SK-N-SH treated with all-trans-retinoic acid at 6 μM for 48 hours (cell line): Measurements from ENCODE around the gene LSM4.

Experiments
- ATAC-seq: fragments of 200-7000 bp; cut with Tn5 transposase; 3 replicates; pipeline ENCODE4 v1.9.1; 2020; ENCODE audit warnings: mild to moderate bottlenecking, moderate library complexity
- ARNTL ChIP-seq: fragments of 450-650 bp; formaldehyde crosslinking; IDR thresholded peaks from 2 replicates; pipeline ENCODE4 v1.5.0; 2020; ENCODE audit warnings: low read depth, mild to moderate bottlenecking, moderate library complexity, borderline replicate concordance
- BACH2 ChIP-seq: fragments of 250-450 bp; sonication (Bioruptor Pico); IDR thresholded peaks from 2 replicates; pipeline ENCODE4 v1.9.0; 2021; ENCODE audit warnings: mild to moderate bottlenecking, borderline replicate concordance
- CSDC2 ChIP-seq: fragments of 250-450 bp; sonication (Bioruptor Pico); IDR thresholded peaks from 2 replicates; pipeline ENCODE4 v1.5.0; 2020; ENCODE audit warnings: mild to moderate bottlenecking, moderate library complexity
- ESRRG ChIP-seq: fragments of 250-450 bp; sonication (Bioruptor Pico); IDR thresholded peaks from 2 replicates; pipeline ENCODE4 v1.6.1; 2021; ENCODE audit warnings: mild to moderate bottlenecking
- OSR1 ChIP-seq: fragments of 250-450 bp; sonication (Bioruptor Pico); IDR thresholded peaks from 2 replicates; pipeline ENCODE4 v1.8.0; 2022; ENCODE audit warnings: moderate library complexity, mild to moderate bottlenecking, inconsistent platforms
- PPARA ChIP-seq: fragments of 250-450 bp; sonication (Bioruptor Pico); IDR thresholded peaks from 2 replicates; pipeline ENCODE4 v1.5.0; 2020; ENCODE audit warnings: mild to moderate bottlenecking, borderline replicate concordance
- SNAI2 ChIP-seq: fragments of 250-450 bp; sonication (Bioruptor Pico); IDR thresholded peaks from 2 replicates; pipeline ENCODE4 v1.5.0; 2020; ENCODE audit warnings: mild to moderate bottlenecking, moderate library complexity
- TCF4 ChIP-seq: fragments of 250-450 bp; sonication (Bioruptor Pico); IDR thresholded peaks from 2 replicates; pipeline ENCODE4 v1.8.0; 2021; ENCODE audit warnings: mild to moderate bottlenecking, moderate library complexity, borderline replicate concordance
- TOX ChIP-seq: fragments of 250-450 bp; sonication (Bioruptor Pico); IDR thresholded peaks from 2 replicates; pipeline ENCODE4 v1.8.0; 2021; ENCODE audit warnings: mild to moderate bottlenecking, moderate library complexity, borderline replicate concordance
- ZFP3 ChIP-seq: fragments of 250-450 bp; sonication (Bioruptor Pico); IDR thresholded peaks from 2 replicates; pipeline ENCODE4 v1.5.0; 2020; ENCODE audit warnings: mild to moderate bottlenecking, moderate library complexity
- ZFP30 ChIP-seq: fragments of 450-650 bp; formaldehyde crosslinking; IDR thresholded peaks from 2 replicates; pipeline ENCODE4 v1.5.0; 2022; ENCODE audit warnings: mild to moderate bottlenecking, moderate library complexity
- ZNF70 ChIP-seq: fragments of 450-650 bp; formaldehyde crosslinking; IDR thresholded peaks from 2 replicates; pipeline ENCODE4 v1.5.0; 2020; ENCODE audit warnings: mild to moderate bottlenecking, moderate library complexity
- ZNF8 ChIP-seq: fragments of 450-650 bp; formaldehyde crosslinking; IDR thresholded peaks from 2 replicates; pipeline ENCODE4 v1.5.0; 2020; ENCODE audit warnings: mild to moderate bottlenecking, moderate library complexity
- TF ChIP-seq, protein P1 (sequence below): fragments of 250-450 bp; sonication (Bioruptor Pico); IDR thresholded peaks from 2 replicates; pipeline ENCODE4 v1.8.0; 2021; ENCODE audit warnings: low read depth, mild to moderate bottlenecking, moderate library complexity, borderline replicate concordance
- TF ChIP-seq, protein P2 (sequence below): fragments of 250-450 bp; sonication (Bioruptor Pico); IDR thresholded peaks from 2 replicates; pipeline ENCODE4 v1.5.0; 2020; ENCODE audit warnings: mild to moderate bottlenecking, moderate library complexity
- TF ChIP-seq, protein P3 (sequence below): fragments of 250-450 bp; sonication (Bioruptor Pico); IDR thresholded peaks from 2 replicates; pipeline ENCODE4 v1.5.1; 2020; ENCODE audit warnings: low read depth, mild to moderate bottlenecking, moderate library complexity
- TF ChIP-seq, protein P4 (sequence below): fragments of 250-450 bp; sonication (Bioruptor Pico); IDR thresholded peaks from 2 replicates; pipeline ENCODE4 v1.5.1; 2021; ENCODE audit warnings: mild to moderate bottlenecking, moderate library complexity
- TF ChIP-seq, protein P5 (sequence below): fragments of 250-450 bp; sonication (Bioruptor Pico); IDR thresholded peaks from 2 replicates; pipeline ENCODE4 v1.8.0; 2020; ENCODE audit warnings: mild to moderate bottlenecking, moderate library complexity, borderline replicate concordance

LSM4 gene

DNA sequence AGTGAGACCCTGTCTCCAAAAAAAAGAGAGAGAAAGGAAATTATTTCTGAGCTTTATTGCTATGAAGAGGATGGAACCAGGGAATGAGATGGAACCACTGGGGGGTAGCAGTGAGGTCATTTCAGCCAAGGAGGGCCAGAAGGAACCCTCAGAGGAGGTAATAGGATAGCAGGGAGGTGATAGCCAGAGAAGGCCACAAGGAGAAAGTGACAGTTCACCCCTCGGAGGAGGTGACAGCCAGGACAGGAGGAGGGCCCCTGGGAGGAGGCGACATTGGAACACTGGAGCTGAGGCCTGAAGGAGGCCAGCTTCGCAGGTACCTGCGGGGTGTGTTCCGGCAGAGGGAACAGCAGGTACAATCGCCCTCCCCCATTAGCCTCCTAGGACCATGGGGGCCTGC is 16.8 kb upstream of the LSM4 start:
- peak; percentile 64 for ATAC-seq
- no peak for TF ChIP-seq TOX
- no peak for TF ChIP-seq ZNF70 (CRISPR knock-in tag)
- no peak for TF ChIP-seq CSDC2 (CRISPR knock-in tag)
- no peak for TF ChIP-seq ESRRG (CRISPR knock-in tag)
- TF ChIP-seq ZFP3 (CRISPR knock-in tag) = no peak
- TF ChIP-seq, protein P1, sequence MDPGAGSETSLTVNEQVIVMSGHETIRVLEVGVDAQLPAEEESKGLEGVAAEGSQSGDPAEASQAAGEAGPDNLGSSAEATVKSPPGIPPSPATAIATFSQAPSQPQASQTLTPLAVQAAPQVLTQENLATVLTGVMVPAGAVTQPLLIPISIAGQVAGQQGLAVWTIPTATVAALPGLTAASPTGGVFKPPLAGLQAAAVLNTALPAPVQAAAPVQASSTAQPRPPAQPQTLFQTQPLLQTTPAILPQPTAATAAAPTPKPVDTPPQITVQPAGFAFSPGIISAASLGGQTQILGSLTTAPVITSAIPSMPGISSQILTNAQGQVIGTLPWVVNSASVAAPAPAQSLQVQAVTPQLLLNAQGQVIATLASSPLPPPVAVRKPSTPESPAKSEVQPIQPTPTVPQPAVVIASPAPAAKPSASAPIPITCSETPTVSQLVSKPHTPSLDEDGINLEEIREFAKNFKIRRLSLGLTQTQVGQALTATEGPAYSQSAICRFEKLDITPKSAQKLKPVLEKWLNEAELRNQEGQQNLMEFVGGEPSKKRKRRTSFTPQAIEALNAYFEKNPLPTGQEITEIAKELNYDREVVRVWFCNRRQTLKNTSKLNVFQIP = no peak
- TF ChIP-seq, protein P2, sequence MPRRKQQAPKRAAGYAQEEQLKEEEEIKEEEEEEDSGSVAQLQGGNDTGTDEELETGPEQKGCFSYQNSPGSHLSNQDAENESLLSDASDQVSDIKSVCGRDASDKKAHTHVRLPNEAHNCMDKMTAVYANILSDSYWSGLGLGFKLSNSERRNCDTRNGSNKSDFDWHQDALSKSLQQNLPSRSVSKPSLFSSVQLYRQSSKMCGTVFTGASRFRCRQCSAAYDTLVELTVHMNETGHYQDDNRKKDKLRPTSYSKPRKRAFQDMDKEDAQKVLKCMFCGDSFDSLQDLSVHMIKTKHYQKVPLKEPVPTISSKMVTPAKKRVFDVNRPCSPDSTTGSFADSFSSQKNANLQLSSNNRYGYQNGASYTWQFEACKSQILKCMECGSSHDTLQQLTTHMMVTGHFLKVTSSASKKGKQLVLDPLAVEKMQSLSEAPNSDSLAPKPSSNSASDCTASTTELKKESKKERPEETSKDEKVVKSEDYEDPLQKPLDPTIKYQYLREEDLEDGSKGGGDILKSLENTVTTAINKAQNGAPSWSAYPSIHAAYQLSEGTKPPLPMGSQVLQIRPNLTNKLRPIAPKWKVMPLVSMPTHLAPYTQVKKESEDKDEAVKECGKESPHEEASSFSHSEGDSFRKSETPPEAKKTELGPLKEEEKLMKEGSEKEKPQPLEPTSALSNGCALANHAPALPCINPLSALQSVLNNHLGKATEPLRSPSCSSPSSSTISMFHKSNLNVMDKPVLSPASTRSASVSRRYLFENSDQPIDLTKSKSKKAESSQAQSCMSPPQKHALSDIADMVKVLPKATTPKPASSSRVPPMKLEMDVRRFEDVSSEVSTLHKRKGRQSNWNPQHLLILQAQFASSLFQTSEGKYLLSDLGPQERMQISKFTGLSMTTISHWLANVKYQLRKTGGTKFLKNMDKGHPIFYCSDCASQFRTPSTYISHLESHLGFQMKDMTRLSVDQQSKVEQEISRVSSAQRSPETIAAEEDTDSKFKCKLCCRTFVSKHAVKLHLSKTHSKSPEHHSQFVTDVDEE (CRISPR knock-in tag) = no peak
- TF ChIP-seq, protein P3, sequence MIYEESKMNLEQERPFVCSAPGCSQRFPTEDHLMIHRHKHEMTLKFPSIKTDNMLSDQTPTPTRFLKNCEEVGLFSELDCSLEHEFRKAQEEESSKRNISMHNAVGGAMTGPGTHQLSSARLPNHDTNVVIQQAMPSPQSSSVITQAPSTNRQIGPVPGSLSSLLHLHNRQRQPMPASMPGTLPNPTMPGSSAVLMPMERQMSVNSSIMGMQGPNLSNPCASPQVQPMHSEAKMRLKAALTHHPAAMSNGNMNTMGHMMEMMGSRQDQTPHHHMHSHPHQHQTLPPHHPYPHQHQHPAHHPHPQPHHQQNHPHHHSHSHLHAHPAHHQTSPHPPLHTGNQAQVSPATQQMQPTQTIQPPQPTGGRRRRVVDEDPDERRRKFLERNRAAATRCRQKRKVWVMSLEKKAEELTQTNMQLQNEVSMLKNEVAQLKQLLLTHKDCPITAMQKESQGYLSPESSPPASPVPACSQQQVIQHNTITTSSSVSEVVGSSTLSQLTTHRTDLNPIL (CRISPR knock-in tag) = no peak
- TF ChIP-seq, protein P4, sequence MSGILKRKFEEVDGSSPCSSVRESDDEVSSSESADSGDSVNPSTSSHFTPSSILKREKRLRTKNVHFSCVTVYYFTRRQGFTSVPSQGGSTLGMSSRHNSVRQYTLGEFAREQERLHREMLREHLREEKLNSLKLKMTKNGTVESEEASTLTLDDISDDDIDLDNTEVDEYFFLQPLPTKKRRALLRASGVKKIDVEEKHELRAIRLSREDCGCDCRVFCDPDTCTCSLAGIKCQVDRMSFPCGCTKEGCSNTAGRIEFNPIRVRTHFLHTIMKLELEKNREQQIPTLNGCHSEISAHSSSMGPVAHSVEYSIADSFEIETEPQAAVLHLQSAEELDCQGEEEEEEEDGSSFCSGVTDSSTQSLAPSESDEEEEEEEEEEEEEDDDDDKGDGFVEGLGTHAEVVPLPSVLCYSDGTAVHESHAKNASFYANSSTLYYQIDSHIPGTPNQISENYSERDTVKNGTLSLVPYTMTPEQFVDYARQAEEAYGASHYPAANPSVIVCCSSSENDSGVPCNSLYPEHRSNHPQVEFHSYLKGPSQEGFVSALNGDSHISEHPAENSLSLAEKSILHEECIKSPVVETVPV (CRISPR knock-in tag) = no peak

DNA sequence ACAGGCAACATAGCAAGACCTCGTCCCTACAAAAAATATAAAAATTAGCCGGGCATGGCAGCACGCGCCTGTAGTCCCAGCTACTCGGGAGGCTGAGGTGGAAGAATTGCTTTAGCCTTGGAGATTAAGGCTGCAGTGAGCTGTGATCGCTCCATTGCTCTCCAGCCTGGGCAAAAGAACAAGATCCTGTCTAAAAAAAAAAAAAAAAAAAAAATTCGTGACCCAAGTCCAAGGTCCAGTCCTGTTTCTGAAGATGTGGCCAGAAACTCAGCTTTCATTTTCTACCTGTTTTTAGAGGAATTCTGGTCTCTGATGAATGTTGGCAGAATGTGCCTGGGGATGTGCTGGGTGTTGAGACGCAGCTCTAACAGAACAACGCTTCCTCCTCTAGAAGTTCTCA is 15.7 kb upstream of the LSM4 start:
- TF ChIP-seq OSR1 (no peak), TCF4 (CRISPR knock-in tag) (no peak), PPARA (CRISPR knock-in tag) (no peak), TOX (no peak), ZNF8 (CRISPR knock-in tag) (no peak), ZFP30 (CRISPR knock-in tag) (no peak), BACH2 (CRISPR knock-in tag) (no peak), ARNTL (CRISPR knock-in tag) (no peak), CSDC2 (CRISPR knock-in tag) (no peak), SNAI2 (no peak)
- TF ChIP-seq, protein P5, sequence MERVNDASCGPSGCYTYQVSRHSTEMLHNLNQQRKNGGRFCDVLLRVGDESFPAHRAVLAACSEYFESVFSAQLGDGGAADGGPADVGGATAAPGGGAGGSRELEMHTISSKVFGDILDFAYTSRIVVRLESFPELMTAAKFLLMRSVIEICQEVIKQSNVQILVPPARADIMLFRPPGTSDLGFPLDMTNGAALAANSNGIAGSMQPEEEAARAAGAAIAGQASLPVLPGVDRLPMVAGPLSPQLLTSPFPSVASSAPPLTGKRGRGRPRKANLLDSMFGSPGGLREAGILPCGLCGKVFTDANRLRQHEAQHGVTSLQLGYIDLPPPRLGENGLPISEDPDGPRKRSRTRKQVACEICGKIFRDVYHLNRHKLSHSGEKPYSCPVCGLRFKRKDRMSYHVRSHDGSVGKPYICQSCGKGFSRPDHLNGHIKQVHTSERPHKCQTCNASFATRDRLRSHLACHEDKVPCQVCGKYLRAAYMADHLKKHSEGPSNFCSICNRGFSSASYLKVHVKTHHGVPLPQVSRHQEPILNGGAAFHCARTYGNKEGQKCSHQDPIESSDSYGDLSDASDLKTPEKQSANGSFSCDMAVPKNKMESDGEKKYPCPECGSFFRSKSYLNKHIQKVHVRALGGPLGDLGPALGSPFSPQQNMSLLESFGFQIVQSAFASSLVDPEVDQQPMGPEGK (CRISPR knock-in tag) = no peak
- TF ChIP-seq, protein P2 (CRISPR knock-in tag) = no peak
- TF ChIP-seq, protein P4 (CRISPR knock-in tag) = no peak
- ATAC-seq = no peak
